Activated CD4-positive, alpha-beta T cell treated with anti-CD3 and anti-CD28 coated beads, Interleukin-2, amount 50 U/mL, for 16 hours (primary cell): ENCODE data around the gene PRKAR1B.

Experiments
- DNase-seq: peaks from one replicate; pipeline ENCODE4 v3.0.0-alpha.2; 2020

The PRKAR1B gene

DNA sequence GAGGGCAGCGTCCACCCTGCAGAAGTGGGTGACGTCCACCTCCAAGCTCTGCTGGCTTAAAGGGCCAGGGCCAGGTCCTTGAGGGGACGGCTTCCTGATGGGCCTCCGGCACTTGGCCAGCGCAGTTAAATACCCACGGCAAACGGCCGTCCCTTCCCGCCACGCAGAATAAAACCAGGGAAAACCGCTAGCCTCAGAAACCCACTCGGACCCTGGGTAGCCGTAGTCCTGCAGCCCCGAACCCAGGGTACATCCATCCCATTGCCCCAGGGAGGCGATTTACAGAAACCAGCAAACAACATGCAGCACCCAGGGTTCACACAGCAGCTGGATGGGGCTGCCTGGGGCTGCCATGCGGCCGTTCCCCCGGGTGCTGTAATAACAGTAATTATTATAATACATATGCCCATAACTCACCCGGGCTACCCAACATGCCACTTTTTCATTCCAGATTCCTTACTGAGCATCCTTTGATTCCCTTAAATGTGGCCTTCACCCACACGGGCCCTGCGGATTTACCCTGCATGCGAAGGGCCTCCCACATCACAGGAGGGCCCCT is 126.0 kb downstream of the PRKAR1B start:
- no peak for DNase-seq

DNA sequence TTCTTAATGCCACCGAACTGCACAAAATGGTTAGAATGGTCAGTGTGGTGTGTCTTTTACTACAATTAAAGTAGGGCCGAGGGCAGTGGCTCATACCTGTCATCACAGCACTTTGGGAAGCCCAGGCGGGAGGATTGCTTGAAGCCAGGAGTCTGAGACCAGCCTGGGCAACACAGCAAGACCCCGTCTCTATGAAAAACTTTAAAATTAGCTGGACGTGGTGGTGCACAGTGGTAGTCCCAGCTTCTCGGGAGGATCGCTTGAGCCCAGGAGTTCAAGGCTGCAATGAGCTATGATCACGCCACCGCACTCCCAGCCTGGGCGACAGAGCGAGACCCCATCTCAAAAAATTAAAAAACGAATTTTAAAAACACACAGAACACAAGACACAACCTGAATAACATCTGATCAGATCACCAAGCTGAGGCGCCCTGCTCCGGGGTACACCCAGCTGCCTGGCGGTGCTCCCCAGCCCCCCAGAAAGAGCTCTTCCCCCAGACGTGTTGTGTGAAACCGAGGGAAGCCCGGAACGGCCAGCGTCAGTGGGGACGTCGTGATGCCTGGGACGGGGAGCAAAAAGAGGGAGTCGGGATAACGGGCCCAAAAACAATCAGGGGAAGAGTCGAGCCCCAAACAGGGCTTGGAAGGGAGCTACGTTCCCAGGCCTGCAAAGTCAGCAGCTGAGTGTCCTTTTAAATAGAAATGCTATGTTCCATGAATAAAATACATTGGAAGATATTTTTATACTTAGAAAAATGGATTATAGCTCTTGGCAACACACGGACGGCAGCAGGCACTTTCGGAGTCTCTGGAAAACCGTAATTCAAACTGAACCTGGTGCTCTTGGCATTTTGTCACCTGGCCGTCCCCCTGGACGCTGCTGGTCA is 126.7 kb downstream of the PRKAR1B start:
- DNase-seq: no peak

DNA sequence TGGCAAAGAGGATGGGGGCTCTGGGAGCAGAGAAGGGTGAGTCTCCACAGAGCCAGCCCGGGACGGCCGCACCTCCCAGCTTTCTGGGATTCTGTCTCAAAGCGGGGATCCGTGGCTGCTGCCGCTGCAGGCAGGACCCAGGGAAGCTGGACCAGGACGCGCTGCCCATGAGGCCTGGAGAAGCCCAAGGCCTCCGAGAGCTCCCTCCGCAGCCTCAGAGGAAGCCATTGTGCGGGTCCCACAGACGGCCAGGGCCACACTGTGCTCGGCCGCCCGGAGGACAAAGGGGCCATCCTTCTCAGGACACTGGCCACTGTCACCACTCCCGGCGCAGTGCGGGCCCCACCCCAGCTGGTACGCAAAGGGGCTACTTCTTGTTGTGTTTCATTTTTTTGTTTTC is 128.2 kb downstream of the PRKAR1B start:
- DNase-seq: no peak

DNA sequence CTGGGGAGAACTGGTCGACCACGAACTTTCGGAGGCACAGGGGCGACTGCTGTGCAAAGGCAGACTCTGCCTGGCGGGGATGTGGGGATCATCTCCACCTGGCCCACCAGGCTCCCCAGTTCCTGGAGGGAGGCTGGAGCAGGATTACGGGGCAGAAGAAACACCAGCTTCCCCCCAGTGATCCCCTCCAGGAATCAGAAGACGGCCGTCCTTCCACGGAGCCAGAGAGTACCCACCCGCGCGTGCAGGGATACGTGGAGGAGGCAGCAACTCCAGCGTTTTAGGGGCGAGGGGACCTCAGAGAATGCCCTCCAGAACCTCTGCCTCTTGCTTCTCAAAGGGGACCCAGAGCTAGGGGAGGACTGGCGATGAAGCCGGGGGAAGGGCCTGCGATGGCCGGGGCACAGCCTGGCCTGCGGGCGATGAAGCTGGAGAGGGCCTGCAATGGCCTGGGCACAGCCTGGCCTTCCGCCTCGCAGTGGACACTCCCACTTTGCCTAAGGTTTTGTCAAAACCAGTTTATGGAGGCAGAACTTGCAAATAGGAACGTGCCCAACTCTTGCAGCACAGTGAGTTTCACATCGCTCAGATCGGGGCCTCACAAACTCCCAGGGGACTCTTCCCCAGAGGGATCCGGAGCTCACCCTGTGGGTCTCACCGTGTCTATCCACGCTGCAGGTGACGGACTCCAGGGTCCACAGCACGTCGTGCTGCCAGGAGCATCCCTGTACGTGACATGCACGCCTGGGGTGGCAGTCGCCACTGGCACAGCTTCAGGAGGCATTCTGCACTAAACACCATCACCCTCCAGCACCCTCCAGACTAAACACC is 129.5 kb downstream of the PRKAR1B start:
- DNase-seq: no peak

DNA sequence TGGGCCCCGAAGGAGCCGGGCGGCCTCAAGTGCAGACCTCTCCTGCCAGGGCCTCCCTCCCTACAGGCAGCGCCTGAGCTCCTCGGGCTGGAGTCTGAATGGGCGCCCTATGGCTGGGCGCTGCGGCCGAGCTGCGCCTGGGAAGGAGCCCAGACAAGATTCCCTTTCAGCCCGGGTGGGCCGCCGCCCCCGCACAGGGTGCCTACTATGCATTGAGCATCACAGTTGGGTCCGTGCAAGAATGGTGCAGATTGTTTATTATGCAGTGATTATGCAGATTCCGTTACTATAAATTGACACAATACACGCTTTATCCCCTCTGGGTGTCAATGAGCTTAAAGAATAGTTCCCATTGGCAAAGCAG is 130.3 kb downstream of the PRKAR1B start:
- DNase-seq: no peak

DNA sequence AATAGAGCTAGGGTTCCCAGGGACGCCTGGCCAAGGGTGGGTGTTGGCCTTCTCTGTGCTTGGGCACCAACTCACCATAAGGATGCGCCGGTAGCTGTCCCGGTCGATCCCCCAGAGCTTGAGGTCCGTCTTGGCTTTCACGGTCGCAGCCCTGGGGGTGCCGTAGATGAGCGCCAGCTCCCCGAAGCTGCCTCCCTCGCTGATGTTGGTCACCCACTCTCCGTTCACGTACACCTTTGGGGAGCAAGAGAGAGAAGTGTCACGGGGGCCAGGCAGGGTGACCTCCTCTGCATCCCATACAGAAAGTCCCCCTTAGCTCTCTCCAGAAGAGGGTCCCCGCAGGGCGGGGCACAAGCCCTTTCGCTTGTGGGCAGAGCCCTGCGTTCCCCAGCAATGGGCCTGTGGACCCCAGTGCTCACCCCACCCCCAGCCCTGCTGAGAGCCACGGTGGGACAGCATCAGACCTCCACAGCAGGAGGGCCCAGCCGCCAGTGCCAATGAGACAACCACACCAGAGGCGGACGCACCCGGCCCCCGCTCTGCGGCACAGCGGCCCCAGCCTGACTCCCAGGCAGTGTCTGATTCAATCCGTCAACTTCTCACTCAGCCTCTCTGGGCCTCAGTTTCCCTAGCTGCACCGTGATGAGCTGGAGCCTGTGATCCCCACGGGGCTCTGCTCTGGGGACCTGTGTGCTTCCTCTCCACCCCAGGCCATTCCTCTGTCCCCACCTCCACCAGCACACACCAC is 130.8 kb downstream of the PRKAR1B start:
- DNase-seq: no peak

DNA sequence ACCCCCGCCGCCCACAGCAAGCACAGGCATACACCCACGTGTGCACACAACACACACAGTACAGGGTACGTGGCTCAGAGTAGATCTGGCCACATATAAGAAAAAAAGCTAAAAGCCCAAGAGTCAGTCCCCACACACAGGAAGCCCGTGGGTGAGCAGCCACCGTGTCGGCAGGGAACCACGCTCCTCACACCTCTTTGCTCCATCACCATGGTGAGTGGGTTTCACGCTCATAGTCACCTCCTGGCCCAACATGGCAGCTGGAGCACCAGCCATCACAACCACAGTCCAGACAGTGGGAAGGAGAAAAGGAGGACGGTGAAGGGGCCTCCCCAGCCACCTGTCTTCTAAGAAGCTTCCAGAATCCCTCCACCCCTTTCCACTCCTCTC is 131.5 kb downstream of the PRKAR1B start:
- DNase-seq: no peak

DNA sequence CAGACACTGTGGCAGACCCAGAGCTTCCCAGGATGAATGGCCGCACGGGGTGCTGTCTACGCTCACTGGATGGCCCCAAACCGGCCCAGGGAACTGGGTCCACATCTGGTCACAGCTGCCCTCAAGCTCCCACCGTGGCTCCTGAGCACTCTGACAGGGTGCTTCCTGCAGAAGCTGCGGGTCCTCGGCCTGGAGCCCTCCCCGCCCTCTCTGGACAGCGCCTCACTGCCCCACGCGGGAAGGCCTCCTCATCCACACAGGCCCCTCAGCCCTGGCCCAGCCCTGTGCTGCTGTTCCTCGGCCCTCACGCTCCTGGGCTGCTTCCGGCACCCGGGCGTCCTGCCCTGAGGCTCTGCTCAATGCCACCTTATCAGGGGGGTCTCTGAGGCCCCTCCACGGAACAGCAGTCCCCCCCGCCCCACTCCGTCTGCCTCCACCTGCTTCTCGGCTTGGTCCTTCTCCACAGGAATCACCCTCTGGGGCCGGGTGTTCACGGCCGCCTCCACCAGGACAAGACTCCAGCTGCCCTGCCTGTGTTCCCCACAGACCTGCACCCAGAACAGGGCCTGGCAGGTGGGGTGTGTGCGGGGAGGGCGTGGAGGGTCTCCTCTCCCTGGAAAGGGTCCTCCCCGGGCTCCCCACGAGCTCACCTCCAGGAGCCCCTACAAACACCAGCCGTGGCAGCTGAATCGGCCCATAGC is 132.0 kb downstream of the PRKAR1B start:
- DNase-seq: no peak

DNA sequence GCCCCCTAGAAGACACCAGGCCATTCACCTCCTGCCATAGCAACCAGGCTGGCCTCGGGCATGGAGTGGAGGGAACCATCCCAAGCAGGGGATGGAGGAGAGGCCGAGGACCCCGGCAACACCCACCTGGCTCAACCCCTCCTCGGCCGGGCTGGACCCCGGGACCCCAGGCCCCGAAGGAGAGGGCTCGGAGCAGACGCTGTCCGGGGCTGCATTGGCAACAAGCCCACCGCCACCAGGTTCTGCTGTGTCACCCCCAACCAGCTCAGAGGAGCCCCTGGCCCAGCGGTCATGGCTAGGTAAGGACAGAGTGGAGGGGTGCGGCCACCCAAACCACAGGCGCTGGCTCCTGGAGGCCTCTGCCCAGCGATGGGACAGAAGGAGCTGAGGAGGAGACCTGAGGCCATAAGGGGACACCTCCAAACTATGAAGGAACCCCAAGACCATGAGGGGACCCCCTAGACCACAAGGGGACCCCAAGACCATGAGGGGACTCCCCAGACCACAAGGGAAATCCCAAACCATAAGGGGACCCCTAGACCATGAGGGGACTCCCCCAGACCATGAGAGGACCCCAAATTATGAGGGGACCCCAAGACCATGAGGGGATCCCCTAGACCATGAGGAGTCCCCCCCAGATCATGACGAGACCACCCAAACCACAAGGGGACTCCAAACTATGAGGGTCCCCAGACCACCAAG is 132.7 kb downstream of the PRKAR1B start:
- DNase-seq: no peak

DNA sequence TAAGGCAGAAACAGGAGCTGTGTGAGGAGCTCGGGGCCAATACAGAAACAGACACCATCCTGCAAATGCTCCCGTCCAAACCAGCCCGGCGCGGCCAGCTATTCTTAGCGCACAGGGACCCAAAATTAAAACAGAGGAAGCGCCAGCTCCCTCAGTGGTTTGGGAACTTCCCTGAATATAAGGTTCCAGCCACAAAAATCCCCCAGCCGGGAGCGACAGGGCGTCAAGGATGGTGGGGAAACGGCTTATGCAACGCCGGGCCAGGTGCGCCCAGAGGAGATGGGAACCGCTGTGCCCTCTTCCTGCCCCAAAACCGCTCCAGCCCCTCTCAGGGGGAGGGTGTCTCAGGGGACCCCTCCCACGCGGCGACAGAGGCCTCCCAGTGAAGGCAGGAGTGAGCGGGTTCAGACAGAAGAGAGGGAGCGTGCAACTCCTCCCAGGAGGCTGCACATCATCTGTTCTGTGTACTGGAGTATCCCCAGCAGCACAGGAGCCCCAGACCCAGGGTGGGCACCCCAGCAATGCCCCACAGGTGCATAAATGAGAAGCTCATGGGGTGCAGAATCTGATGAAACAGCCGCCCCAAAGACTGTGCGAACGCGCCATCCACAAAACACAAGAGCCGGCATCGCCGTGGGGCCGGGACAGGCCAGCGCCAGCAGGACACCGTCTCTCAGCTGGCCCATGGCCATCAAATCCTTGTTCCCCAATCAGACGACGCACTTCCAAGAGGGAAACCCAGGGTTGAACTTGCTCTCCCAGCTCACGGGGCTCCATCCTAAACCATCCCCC is 133.6 kb downstream of the PRKAR1B start:
- DNase-seq: no peak

DNA sequence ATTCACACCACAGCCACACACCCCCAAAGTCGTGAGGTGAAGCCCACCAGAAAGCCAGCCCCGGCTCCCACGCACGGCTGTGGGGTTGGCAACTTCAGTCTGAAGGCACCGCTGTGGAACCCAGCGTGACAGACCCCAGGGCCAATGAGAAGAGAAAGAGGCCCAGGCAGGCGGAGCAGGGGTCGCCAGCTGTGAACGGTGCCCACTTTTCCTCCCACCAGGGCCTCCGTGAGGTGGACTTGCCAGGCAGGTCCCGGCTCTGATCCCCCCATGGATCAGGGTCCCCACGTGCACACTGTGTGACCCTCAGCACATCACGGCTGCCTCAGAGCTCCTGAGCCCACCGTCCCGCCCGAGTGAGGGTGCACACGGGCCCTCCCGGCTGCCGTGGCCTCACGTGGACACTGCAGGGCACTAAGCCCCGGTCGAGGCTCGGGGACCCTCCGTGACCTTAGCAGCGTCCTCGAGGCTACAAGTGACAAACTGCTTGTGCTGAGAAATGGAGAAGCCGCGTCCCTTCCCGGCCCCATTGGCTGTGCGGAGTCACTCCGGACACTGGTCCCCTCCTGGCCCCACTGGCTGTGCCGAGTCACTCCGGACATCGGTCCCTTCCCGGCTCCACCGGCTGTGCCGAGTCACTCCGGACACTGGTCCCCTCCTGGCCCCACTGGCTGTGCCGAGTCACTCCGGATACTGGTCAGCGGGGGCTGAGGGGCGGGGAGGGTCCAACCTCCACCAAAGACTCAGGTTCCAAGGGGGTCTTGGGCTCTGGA is 135.0 kb downstream of the PRKAR1B start:
- DNase-seq: no peak

DNA sequence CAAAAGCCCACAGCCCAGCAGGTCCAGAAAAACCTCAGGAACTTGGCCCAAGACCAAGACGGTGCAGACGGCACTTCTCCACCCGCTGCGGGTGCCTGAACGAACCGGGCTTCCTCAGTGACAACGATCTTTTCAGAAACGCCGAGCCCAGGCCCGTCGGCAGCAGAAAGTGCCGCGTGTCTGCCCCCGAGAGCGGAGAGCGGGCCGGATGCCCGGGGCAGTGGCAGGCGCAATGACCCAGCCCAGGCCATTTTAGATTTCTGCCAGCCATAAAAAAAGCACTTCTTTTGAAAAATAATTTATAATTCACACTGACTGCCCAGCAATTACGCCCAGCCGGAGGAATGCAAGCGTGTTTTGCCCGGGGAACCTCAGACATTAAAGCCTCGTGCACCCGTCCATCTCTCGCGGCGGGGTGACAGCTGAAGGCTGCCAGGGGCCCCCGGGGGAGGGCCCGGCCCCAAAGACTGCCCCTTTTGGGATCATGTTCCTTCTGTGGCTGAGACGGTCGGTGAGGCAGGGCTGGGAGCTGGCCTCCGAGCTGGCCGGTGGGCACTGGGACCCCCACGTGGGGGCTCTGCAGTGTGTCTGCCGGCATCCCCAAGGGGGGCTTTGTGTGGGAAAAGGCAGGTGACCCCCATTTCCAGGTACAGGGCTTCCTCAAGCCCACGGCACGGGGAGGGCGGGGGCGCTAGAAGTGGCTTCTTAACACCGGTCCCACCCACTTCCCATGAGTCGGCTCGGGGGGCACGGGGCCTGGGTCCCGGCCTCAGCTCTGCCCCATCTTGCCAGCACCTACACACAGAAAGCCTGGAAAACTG is 136.1 kb downstream of the PRKAR1B start:
- DNase-seq: no peak

DNA sequence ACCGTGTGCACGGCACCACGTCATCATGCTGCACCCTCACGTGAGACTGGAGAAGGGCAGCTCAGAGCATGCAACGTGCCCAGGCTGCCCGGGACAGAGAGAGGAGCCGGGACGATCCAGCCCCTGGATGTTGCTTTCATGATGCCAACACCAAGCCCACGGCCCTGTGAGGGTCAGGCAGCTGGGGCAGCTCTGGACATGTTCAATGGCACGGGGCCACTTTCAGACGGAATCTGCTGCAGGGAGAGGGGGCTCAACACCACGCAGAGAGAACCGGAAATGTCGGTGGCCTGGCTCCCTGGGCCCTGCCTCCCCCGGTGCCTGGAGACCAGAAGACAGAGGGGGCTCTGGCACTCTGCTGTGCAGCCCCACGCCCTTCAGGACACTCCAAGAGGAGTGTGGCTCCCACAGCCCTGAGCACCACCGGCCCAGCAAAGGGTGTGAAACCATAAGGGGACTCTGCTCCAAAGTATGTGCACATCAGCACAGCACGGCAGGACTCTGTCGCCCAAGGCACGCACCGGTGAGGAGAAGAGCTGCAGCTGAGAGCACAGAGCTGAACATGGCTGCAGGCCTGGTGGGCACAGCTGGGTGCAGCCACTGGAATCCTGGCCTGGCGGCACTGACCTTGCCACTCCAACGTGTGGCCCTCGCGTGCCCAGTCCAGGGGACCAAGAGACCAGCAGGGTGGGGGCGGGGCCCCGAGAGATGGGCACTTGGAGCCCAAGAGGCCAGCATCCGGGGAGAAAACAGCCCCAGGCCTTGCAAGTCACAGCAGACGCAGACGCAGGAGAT is 137.1 kb downstream of the PRKAR1B start:
- DNase-seq: no peak

DNA sequence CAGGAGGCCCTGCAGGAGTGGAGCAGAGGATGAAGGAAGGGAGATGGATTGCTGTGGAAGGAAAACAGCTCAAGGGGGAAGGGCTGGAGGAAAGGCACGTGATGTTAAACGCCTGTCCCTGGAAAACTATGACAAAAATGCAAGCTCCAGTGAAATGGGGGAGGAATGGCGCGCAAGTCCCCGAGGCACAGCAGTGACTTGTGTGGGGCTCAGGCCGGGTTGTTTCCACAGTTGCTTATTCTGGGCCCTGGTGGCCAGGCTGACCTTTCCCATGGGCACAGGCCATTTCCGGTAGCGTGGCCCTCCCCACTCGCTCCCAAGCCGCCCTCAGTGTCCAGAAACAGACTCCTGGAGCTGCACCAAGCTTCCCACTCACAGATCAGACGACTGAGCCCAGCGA is 139.3 kb downstream of the PRKAR1B start:
- DNase-seq: no peak

DNA sequence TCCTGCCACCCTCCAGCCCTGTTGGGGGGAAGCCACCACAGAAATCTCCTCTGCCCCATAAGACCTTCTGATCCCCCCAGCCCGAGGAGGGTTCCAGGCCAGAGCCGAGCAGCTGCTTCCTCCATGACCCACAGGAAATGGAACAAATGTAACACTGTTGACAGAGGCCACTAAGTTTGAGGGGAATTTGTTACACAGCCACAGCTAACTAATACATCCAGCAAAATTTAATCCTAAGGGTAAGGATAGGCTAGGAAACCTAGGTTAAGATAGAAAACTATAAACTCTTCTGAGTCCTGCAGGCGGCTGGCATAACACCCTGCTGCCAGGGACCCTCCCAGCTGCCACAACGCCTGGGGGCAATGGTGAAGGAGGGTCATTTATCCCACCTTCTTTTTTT is 140.6 kb downstream of the PRKAR1B start:
- DNase-seq: no peak

DNA sequence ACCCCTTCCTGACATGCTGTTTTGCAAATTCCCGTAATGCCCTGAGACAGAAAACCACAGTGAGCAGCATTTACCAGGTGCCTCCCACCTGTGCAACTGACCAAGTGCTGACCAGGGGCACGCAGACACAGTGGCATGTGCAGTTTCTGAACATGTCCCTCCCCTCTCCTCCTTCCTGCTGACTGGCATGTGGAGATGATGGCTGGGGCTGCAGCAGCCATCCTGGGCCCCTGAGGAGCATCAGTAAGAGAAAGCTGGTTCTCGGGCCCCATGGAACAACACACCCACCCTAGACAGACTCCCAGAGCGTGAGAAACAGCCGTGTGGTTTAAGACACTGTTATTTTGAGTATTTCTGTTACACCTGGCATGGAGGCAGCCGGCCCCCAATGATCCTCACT is 141.2 kb downstream of the PRKAR1B start:
- no peak for DNase-seq

DNA sequence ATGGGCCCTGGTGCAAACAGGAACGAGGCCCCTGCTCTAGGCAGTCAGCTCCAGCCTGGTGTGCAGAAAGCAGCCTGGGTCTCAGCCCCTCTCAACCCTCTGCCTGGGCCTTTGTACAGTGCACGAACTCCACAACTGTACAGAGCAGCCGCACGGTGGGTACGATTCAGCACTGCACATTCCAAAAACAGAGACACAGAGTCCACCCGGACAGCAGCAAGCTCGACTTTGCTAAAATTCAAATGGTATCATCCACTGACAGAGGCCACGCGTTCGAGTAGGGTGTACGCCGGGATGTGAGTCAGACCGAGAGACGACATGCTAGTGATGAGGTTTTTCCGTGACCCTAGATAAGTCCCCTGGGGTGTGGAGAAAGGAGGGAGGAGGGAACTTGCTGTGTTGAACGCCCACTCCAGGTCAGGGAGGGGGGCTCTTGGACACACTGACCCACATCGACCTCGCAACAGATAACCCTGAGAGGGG is 141.8 kb downstream of the PRKAR1B start:
- DNase-seq: peak; percentile 88

DNA sequence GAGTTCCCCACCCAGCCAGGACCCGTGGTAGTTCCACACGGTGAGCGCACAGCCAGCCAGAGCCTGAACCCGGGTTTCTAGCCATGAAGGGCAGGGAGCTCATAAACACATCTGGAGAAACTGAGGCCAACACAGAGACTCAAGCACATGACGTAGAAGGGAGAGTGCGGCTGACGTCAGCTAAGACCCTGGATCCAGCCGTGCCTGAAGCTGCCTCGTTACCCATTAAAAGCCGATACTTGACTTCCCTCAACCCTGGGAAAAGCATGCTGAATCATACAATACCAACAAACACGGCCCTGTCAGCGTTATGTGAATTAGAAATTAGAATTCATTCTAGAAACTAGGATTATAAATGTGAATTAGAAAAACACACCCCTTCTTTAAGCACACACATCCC is 142.3 kb downstream of the PRKAR1B start:
- no peak for DNase-seq
